HEK293 (cell line): ENCODE measurements around the gene LMNTD2.

Experiments used
- CTCF ChIA-PET: fragments of 350-600 bp; formaldehyde crosslinking; extraction: SDS; loops from one replicate; lab custom pipeline; 2021; ENCODE audit warnings: antibody characterized with exemption; lab: Yijun Ruan, JAX
- POLR2A ChIA-PET: fragments of 300-600 bp; formaldehyde crosslinking; extraction: SDS; loops from one replicate; lab custom pipeline; 2020; ENCODE audit warnings: antibody characterized with exemption, inconsistent platforms; lab: Yijun Ruan, JAX
- H3K27ac ChIP-seq: fragments of 200-500 bp; sonication (Bioruptor generic); 2 replicates; pipeline ENCODE4 v1.5.1; 2014; ENCODE audit warnings: low read depth, low read length, control low read depth, inconsistent platforms; ENCODE audit errors: extremely low read depth
- H3K36me3 ChIP-seq, 2 experiments: fragments of 200-500 bp in 1 of 2; sonication (Bioruptor generic) in 1 of 2; 1 replicate in 1 of 2; 2 replicates in 1 of 2; pipeline ENCODE4 v1.5.1; 2014 to 2017; ENCODE audit warnings: inconsistent platforms in 2 of 2, low read length in 2 of 2; ENCODE audit not compliant: control insufficient read depth in 2 of 2, insufficient read depth in 1 of 2
- H3K4me1 ChIP-seq: fragments of 200-500 bp; sonication (Bioruptor generic); 2 replicates; pipeline ENCODE4 v1.5.1; 2014; ENCODE audit warnings: mild to moderate bottlenecking, low read length, inconsistent platforms; ENCODE audit not compliant: control insufficient read depth, insufficient read depth
- H3K4me3 ChIP-seq: 2 replicates; pipeline ENCODE4 v1.5.1; 2011; ENCODE audit warnings: low read depth, mild to moderate bottlenecking, control low read depth, low read length, moderate library complexity
- H3K9me3 ChIP-seq: fragments of 200-500 bp; sonication (Bioruptor generic); 2 replicates; pipeline ENCODE4 v1.5.1; 2014; ENCODE audit warnings: low read depth, low read length, inconsistent platforms; ENCODE audit not compliant: control insufficient read depth, insufficient read depth
- GLI2 ChIP-seq: fragments of 450-650 bp; formaldehyde crosslinking; IDR thresholded peaks from 2 replicates; pipeline ENCODE4; 2017; ENCODE audit warnings: missing biosample characterization, missing genetic modification characterization, low read depth, borderline replicate concordance
- PRDM10 ChIP-seq: fragments of 450-650 bp; formaldehyde crosslinking; IDR thresholded peaks from 2 replicates; pipeline ENCODE4 v1.5.1; 2016; ENCODE audit warnings: missing biosample characterization, missing genetic modification characterization
- REPIN1 ChIP-seq: fragments of 450-650 bp; formaldehyde crosslinking; IDR thresholded peaks from 2 replicates; pipeline ENCODE4 v1.5.1; 2017; ENCODE audit warnings: missing biosample characterization, missing genetic modification characterization, low read depth
- SP7 ChIP-seq: fragments of 450-650 bp; formaldehyde crosslinking; IDR thresholded peaks from 2 replicates; pipeline ENCODE4 v1.5.1; 2016; ENCODE audit warnings: missing biosample characterization, missing genetic modification characterization
- ZBTB21 ChIP-seq: fragments of 450-650 bp; formaldehyde crosslinking; IDR thresholded peaks from 2 replicates; pipeline ENCODE4 v1.5.1; 2017; ENCODE audit warnings: missing biosample characterization, missing genetic modification characterization
- ZBTB7A ChIP-seq: fragments of 450-650 bp; formaldehyde crosslinking; IDR thresholded peaks from 2 replicates; pipeline ENCODE4 v1.5.1; 2016; ENCODE audit warnings: low read depth, missing biosample characterization, missing genetic modification characterization
- ZFHX2 ChIP-seq: fragments of 450-650 bp; formaldehyde crosslinking; conservative IDR thresholded peaks from 2 replicates; pipeline ENCODE4 v1.5.1; 2016; ENCODE audit warnings: missing biosample characterization, missing genetic modification characterization
- ZFP3 ChIP-seq: fragments of 450-650 bp; formaldehyde crosslinking; IDR thresholded peaks from 2 replicates; pipeline ENCODE4 v1.5.1; 2016; ENCODE audit warnings: low read depth, missing biosample characterization, missing genetic modification characterization
- ZNF114 ChIP-seq: fragments of 450-650 bp; formaldehyde crosslinking; IDR thresholded peaks from 2 replicates; pipeline ENCODE4 v1.5.0; 2017; ENCODE audit warnings: missing biosample characterization, missing genetic modification characterization
- ZNF133 ChIP-seq: fragments of 450-650 bp; formaldehyde crosslinking; IDR thresholded peaks from 2 replicates; pipeline ENCODE4 v1.5.1; 2016; ENCODE audit warnings: missing biosample characterization, missing genetic modification characterization
- ZNF169 ChIP-seq: fragments of 450-650 bp; formaldehyde crosslinking; IDR thresholded peaks from 2 replicates; pipeline ENCODE4 v1.5.1; 2016; ENCODE audit warnings: missing biosample characterization, missing genetic modification characterization
- ZNF174 ChIP-seq: fragments of 450-650 bp; formaldehyde crosslinking; IDR thresholded peaks from 2 replicates; pipeline ENCODE4 v1.5.0; 2017; ENCODE audit warnings: missing biosample characterization, mild to moderate bottlenecking, missing genetic modification characterization
- ZNF423 ChIP-seq: fragments of 450-650 bp; formaldehyde crosslinking; IDR thresholded peaks from 2 replicates; pipeline ENCODE4 v1.5.1; 2016; ENCODE audit warnings: missing biosample characterization, missing genetic modification characterization
- ZNF433 ChIP-seq: fragments of 450-650 bp; formaldehyde crosslinking; IDR thresholded peaks from 2 replicates; pipeline ENCODE4 v1.5.1; 2016; ENCODE audit warnings: missing biosample characterization, missing genetic modification characterization, low read depth
- ZNF501 ChIP-seq: fragments of 450-650 bp; formaldehyde crosslinking; IDR thresholded peaks from 2 replicates; pipeline ENCODE4 v1.5.1; 2016; ENCODE audit warnings: missing biosample characterization, missing genetic modification characterization
- ZNF510 ChIP-seq: fragments of 450-650 bp; formaldehyde crosslinking; IDR thresholded peaks from 2 replicates; pipeline ENCODE4 v1.5.1; 2018; ENCODE audit warnings: mild to moderate bottlenecking, missing genetic modification characterization, missing biosample characterization; ENCODE audit not compliant: insufficient replicate concordance
- ZNF514 ChIP-seq: fragments of 450-650 bp; formaldehyde crosslinking; IDR thresholded peaks from 2 replicates; pipeline ENCODE4 v1.5.1; 2016; ENCODE audit warnings: missing biosample characterization, missing genetic modification characterization
- ZNF529 ChIP-seq: fragments of 450-650 bp; formaldehyde crosslinking; IDR thresholded peaks from 2 replicates; pipeline ENCODE4 v1.5.1; 2017; ENCODE audit warnings: missing genetic modification characterization, missing biosample characterization; ENCODE audit not compliant: insufficient replicate concordance
- ZNF600 ChIP-seq: fragments of 450-650 bp; formaldehyde crosslinking; IDR thresholded peaks from 2 replicates; pipeline ENCODE4 v1.5.1; 2016; ENCODE audit warnings: missing biosample characterization, missing genetic modification characterization
- ZNF629 ChIP-seq: fragments of 450-650 bp; formaldehyde crosslinking; IDR thresholded peaks from 2 replicates; pipeline ENCODE4 v1.5.1; 2017; ENCODE audit warnings: missing biosample characterization, missing genetic modification characterization
- ZNF707 ChIP-seq: fragments of 450-650 bp; formaldehyde crosslinking; IDR thresholded peaks from 2 replicates; pipeline ENCODE4 v1.5.1; 2016; ENCODE audit warnings: missing biosample characterization, missing genetic modification characterization
- ZNF843 ChIP-seq: fragments of 450-650 bp; formaldehyde crosslinking; IDR thresholded peaks from 2 replicates; pipeline ENCODE4 v1.5.1; 2016; ENCODE audit warnings: missing biosample characterization, missing genetic modification characterization
- ZSCAN16 ChIP-seq: fragments of 450-650 bp; formaldehyde crosslinking; IDR thresholded peaks from 2 replicates; pipeline ENCODE4 v1.5.1; 2016; ENCODE audit warnings: missing biosample characterization, missing genetic modification characterization
- TF ChIP-seq, protein P1 (sequence below): fragments of 450-650 bp; formaldehyde crosslinking; IDR thresholded peaks from 2 replicates; pipeline ENCODE4 v1.5.1; 2016; ENCODE audit warnings: missing biosample characterization, missing genetic modification characterization
- TF ChIP-seq, protein P2 (sequence below): fragments of 450-650 bp; formaldehyde crosslinking; IDR thresholded peaks from 2 replicates; pipeline ENCODE4 v1.5.1; 2016; ENCODE audit warnings: missing biosample characterization, missing genetic modification characterization
- TF ChIP-seq, protein P3 (sequence below): fragments of 450-650 bp; formaldehyde crosslinking; IDR thresholded peaks from 2 replicates; pipeline ENCODE4 v1.5.1; 2016; ENCODE audit warnings: missing biosample characterization, missing genetic modification characterization
- TF ChIP-seq, protein P4 (sequence below): fragments of 450-650 bp; formaldehyde crosslinking; IDR thresholded peaks from 2 replicates; pipeline ENCODE4 v1.5.1; 2016; ENCODE audit warnings: missing biosample characterization, missing genetic modification characterization

Gene LMNTD2

DNA sequence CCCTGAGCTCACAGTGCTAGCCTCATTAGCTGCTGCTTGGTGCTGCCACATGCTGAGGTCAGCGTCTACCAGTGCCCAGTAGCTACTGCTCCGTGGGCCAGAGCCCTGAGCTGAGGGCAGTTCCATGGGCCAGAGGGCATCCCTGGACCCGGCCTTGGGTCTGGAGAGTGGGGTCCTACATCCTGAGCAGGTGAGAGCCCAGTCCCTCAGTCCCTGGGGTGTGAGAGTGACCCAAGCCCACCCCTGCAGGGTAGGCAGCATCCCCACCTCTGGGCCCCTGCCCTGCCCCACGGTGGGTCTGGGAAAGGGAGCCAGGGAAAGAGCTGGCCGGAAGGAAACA is 9.8 kb downstream of the LMNTD2 start:
- CTCF ChIA-PET: no interaction called here
- H3K4me3 ChIP-seq: no peak overlapping the region
- TF ChIP-seq ZFP3 (tag by site-specific recombination): no peak
- no peak for TF ChIP-seq ZNF843 (tag by site-specific recombination)
- no peak for TF ChIP-seq ZNF433
- TF ChIP-seq ZNF133: no peak
- TF ChIP-seq ZNF423 (tag by site-specific recombination): no peak
- TF ChIP-seq ZNF510 (tag by site-specific recombination): no peak
- TF ChIP-seq, protein P1, sequence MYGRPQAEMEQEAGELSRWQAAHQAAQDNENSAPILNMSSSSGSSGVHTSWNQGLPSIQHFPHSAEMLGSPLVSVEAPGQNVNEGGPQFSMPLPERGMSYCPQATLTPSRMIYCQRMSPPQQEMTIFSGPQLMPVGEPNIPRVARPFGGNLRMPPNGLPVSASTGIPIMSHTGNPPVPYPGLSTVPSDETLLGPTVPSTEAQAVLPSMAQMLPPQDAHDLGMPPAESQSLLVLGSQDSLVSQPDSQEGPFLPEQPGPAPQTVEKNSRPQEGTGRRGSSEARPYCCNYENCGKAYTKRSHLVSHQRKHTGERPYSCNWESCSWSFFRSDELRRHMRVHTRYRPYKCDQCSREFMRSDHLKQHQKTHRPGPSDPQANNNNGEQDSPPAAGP: no peak
- TF ChIP-seq ZBTB7A (tag by site-specific recombination): no peak
- TF ChIP-seq ZBTB21 (tag by site-specific recombination): no peak
- TF ChIP-seq, protein P2, sequence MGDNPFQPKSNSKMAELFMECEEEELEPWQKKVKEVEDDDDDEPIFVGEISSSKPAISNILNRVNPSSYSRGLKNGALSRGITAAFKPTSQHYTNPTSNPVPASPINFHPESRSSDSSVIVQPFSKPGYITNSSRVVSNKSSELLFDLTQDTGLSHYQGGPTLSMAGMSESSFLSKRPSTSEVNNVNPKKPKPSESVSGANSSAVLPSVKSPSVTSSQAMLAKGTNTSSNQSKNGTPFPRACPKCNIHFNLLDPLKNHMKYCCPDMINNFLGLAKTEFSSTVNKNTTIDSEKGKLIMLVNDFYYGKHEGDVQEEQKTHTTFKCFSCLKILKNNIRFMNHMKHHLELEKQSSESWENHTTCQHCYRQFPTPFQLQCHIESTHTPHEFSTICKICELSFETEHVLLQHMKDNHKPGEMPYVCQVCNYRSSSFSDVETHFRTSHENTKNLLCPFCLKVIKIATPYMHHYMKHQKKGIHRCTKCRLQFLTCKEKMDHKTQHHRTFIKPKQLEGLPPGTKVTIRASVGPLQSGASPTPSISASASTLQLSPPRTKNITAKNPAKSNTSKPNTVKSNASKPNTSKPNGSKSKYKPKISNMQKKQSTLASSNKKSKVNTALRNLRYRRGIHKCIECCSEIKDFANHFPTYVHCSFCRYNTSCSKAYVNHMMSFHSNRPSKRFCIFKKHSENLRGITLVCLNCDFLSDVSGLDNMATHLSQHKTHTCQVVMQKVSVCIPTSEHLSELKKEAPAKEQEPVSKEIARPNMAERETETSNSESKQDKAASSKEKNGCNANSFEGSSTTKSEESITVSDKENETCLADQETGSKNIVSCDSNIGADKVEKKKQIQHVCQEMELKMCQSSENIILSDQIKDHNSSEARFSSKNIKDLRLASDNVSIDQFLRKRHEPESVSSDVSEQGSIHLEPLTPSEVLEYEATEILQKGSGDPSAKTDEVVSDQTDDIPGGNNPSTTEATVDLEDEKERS (tag by site-specific recombination): no peak
- TF ChIP-seq, protein P3, sequence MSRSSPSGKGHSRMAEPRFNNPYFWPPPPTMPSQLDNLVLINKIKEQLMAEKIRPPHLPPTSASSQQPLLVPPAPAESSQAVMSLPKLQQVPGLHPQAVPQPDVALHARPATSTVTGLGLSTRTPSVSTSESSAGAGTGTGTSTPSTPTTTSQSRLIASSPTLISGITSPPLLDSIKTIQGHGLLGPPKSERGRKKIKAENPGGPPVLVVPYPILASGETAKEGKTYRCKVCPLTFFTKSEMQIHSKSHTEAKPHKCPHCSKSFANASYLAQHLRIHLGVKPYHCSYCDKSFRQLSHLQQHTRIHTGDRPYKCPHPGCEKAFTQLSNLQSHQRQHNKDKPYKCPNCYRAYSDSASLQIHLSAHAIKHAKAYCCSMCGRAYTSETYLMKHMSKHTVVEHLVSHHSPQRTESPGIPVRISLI: no peak
- no peak for TF ChIP-seq ZNF707
- TF ChIP-seq SP7: no peak
- TF ChIP-seq, all 188 proteins: peak for 0
- POLR2A ChIA-PET: interaction anchor here (1.0 kb wide), 1 partner anchor 11 kb away, joined by 3 read pairs; no protein-coding TSS in a partner anchor
- H3K27ac ChIP-seq: no peak overlapping the region
- no peaks in the 10 kb centered on the region for H3K9me3 ChIP-seq
- no peaks in the 10 kb centered on the region for H3K4me1 ChIP-seq
- no peaks in the 10 kb centered on the region for H3K36me3 ChIP-seq

DNA sequence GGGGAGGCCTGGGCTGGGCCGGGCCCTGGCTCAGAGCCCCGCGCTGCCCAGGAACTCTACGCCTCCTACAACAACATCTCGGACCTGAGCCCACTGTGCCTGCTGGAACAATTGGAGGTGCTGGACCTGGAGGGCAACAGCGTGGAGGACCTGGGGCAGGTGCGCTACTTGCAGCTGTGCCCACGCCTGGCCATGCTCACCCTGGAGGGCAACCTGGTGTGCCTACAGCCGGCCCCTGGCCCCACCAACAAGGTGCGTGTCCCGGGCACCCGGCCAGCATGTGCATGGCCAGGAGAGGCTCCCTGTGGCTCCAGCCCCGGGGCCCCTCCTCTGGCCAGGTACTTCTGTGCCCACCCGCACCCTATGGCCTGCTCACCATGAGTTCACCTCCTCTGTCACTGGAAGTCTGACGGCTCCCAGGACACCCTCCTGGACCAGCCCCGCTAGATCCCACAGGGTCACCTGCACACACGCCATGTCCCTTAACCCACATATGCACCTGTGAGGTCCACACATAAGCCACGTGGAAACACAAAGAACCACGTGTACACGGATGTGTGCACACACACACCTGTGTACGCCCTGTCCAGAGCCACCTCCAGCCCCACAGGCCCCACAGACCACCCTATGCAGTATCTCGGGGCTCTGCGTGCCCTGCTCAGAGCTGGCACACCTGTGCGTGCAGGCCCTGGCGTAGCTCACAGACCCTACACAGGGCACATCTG is 10.4 kb downstream of the LMNTD2 start:
- POLR2A ChIA-PET: interaction anchor here (1.0 kb wide), 1 partner anchor 12 kb away, joined by 3 read pairs; no protein-coding TSS in a partner anchor
- H3K4me1 ChIP-seq: no peaks in the 10 kb centered on the region
- CTCF ChIA-PET: no interaction called here
- H3K4me3 ChIP-seq: no peak overlapping the region
- H3K36me3 ChIP-seq: no peaks in the 10 kb centered on the region
- H3K9me3 ChIP-seq: no peaks in the 10 kb centered on the region
- TF ChIP-seq, protein P4, sequence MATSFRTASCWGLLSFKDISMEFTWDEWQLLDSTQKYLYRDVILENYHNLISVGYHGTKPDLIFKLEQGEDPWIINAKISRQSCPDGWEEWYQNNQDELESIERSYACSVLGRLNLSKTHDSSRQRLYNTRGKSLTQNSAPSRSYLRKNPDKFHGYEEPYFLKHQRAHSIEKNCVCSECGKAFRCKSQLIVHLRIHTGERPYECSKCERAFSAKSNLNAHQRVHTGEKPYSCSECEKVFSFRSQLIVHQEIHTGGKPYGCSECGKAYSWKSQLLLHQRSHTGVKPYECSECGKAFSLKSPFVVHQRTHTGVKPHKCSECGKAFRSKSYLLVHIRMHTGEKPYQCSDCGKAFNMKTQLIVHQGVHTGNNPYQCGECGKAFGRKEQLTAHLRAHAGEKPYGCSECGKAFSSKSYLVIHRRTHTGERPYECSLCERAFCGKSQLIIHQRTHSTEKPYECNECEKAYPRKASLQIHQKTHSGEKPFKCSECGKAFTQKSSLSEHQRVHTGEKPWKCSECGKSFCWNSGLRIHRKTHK (tag by site-specific recombination): no peak
- no peak for TF ChIP-seq ZNF529
- TF ChIP-seq ZNF114: no peak
- no peak for TF ChIP-seq ZNF514 (tag by site-specific recombination)
- TF ChIP-seq ZNF174 (tag by site-specific recombination): no peak
- no peak for TF ChIP-seq ZNF600 (tag by site-specific recombination)
- no peak for TF ChIP-seq GLI2 (tag by site-specific recombination)
- no peak for TF ChIP-seq ZNF629 (tag by site-specific recombination)
- TF ChIP-seq ZSCAN16 (tag by site-specific recombination): no peak
- no peak for TF ChIP-seq ZNF501 (tag by site-specific recombination)
- no peak for TF ChIP-seq ZFHX2 (tag by site-specific recombination)
- TF ChIP-seq REPIN1 (tag by site-specific recombination): no peak
- TF ChIP-seq ZNF169 (tag by site-specific recombination): no peak
- TF ChIP-seq PRDM10: no peak
- H3K27ac ChIP-seq: no peak overlapping the region
